ENCODE data around the gene XAF1.
A peak's percentile ranks its signal among the peaks of the same experiment; 100 is the strongest.

XAF1 gene, protein sequence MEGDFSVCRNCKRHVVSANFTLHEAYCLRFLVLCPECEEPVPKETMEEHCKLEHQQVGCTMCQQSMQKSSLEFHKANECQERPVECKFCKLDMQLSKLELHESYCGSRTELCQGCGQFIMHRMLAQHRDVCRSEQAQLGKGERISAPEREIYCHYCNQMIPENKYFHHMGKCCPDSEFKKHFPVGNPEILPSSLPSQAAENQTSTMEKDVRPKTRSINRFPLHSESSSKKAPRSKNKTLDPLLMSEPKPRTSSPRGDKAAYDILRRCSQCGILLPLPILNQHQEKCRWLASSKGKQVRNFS

DNA sequence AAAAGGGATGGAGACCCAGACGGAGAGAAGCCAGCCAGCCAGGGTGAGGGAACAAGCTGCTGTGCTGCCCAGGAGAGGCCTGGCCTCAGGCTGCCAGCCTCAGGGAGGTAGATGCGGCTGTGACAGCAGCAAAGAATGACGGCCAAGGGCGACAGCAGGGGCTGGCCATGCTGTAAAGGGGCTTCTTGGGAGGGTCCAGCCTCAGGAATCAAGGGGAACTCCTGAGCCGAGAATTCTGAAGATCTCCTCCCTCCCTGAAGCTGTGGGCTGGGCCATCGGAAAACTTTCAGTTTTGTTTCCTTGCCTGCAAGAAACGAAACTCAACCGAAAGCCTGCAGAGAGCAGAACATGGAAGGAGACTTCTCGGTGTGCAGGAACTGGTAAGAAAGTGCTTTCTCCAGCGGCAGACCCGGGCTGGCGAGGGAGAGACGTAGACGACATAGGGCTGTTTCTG, at the start of gene XAF1:
TSS of gene XAF1 (plus strand) at position 316 of the 454 bp plus-strand sequence. CDS start at position 349, 33 bp downstream.
- peak within 1 kb of the TSS; percentile 75 for H3K9ac ChIP-seq (ENCODE audit: low read length)
- H3K36me3 ChIP-seq (ENCODE audit: control insufficient read depth, insufficient read depth, low read length), result peaks cover 11% of the 10 kb centered on the region
- peak within 1 kb of the TSS; percentile 94 for H3K4me3 ChIP-seq (ENCODE audit: low read length)
- peaks cover 25% of the 10 kb centered on the region for H3K4me1 ChIP-seq (ENCODE audit: control insufficient read depth, insufficient read depth, low read length)
- H3K27ac ChIP-seq (ENCODE audit: low read depth, low read length), result peak within 1 kb of the TSS; percentile 90
- no peaks in the 10 kb centered on the region for H3K27me3 ChIP-seq (ENCODE audit: control insufficient read depth, insufficient read depth, low read length)

DNA sequence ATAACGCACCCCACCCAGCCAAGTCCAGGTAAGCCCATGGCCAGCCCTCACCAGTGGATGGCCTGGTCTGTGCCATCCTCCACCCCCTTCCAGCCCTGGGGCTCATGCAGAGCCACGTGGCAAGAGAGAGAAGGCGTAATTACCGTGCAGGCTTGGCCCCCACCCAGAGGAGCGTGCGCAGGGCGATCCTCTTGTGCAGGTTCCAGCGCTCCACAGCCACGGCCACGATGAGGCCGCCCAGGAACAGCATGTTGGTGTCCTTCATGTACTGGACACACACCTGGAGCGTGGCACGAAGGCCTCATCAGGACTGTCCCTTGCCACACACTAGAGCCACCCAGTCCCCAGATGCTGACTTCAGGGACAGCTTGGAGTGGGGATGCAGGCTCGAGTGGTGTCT, 49.3 kb upstream of the XAF1 start:
- Histone ChIP-seq H3K27ac (ENCODE audit: low read depth, low read length) (no peak overlapping the region), H3K36me3 (ENCODE audit: control insufficient read depth, insufficient read depth, low read length) (no peaks in the 10 kb centered on the region), H3K9ac (ENCODE audit: low read length) (no peak overlapping the region), H3K4me1 (ENCODE audit: control insufficient read depth, insufficient read depth, low read length) (no peaks in the 10 kb centered on the region), H3K27me3 (ENCODE audit: control insufficient read depth, insufficient read depth, low read length) (peaks cover 8% of the 10 kb centered on the region), H3K4me3 (ENCODE audit: low read length) (no peak overlapping the region)

DNA sequence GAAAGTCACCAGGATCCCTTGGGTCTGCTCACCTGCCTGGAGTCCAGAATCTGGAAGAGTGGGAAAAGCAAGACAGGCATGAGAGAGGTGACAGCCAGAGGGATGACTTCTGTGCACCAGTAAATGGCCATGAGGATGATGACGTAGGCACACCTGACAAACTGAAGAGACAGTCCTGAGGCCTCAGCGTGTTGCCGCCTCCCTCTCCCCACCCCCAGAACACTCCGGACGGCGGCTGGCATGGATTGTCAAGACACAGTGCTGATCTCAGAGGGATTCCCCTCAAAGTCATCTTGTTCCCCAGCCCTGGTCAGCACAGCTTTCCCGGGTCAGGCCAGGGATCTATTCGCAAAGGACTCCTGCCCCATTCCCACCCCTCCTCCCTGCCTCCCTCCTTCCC, 48.9 kb upstream of the XAF1 start:
- Histone ChIP-seq H3K9ac (ENCODE audit: low read length) (no peak overlapping the region), H3K27me3 (ENCODE audit: control insufficient read depth, insufficient read depth, low read length) (peaks cover 12% of the 10 kb centered on the region), H3K27ac (ENCODE audit: low read depth, low read length) (no peak overlapping the region), H3K36me3 (ENCODE audit: control insufficient read depth, insufficient read depth, low read length) (no peaks in the 10 kb centered on the region), H3K4me3 (ENCODE audit: low read length) (no peak overlapping the region), H3K4me1 (ENCODE audit: control insufficient read depth, insufficient read depth, low read length) (no peaks in the 10 kb centered on the region)

DNA sequence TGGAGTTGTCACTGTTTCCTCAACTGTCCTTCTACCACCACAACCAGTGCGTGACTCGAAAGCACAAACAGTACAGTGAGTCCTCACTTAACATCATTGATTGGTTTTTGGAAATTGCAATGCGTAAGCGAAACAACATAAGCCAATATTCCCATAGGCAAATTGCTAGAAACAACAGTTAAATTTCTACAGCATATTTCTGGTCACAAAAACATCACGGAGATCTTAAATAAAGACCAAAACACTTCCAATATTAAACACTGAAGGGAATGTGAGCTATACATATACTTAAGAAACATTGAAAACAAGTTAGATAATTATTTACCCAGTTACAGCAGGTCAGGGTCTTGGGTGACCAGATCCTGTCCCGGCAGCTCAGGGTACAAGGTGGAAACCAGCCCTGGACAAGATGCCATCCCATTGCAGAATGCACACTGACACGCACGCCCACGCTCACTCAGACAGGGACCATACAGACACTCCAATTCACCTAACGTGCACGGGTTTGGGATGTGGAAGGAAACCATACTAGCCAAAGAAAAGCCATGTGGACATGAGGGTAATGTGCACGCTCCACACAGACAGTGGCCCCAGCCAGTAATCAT, 47.4 kb upstream of the XAF1 start:
- Histone ChIP-seq H3K4me3 (ENCODE audit: low read length) (no peak overlapping the region), H3K9ac (ENCODE audit: low read length) (no peak overlapping the region), H3K27me3 (ENCODE audit: control insufficient read depth, insufficient read depth, low read length) (peaks cover 26% of the 10 kb centered on the region), H3K27ac (ENCODE audit: low read depth, low read length) (no peak overlapping the region), H3K4me1 (ENCODE audit: control insufficient read depth, insufficient read depth, low read length) (no peaks in the 10 kb centered on the region), H3K36me3 (ENCODE audit: control insufficient read depth, insufficient read depth, low read length) (no peaks in the 10 kb centered on the region)

DNA sequence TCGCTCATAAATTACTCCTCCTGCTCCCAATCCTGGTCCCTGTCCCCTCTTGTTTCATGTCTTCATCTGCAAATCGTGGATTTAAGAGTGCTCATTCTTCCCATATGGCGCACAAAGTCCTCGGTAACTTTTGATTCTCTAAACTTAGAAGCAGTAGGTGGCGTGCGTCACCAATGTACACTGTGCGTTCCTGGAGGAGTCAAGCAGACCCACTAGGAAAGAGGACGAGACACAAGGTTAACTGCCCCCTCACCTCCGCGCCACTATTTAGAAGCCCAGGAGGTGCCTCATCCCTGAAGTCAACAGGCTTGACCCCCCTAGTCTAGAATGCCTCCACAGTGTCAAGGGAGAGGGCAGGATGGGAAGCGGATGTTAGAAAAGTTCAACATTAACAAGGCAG, 45.5 kb upstream of the XAF1 start:
- no peaks in the 10 kb centered on the region for H3K4me1 ChIP-seq (ENCODE audit: control insufficient read depth, insufficient read depth, low read length)
- H3K9ac ChIP-seq (ENCODE audit: low read length), result no peak overlapping the region
- H3K36me3 ChIP-seq (ENCODE audit: control insufficient read depth, insufficient read depth, low read length), result no peaks in the 10 kb centered on the region
- no peak overlapping the region for H3K4me3 ChIP-seq (ENCODE audit: low read length)
- no peak overlapping the region for H3K27ac ChIP-seq (ENCODE audit: low read depth, low read length)
- H3K27me3 ChIP-seq (ENCODE audit: control insufficient read depth, insufficient read depth, low read length), result peaks cover 31% of the 10 kb centered on the region

DNA sequence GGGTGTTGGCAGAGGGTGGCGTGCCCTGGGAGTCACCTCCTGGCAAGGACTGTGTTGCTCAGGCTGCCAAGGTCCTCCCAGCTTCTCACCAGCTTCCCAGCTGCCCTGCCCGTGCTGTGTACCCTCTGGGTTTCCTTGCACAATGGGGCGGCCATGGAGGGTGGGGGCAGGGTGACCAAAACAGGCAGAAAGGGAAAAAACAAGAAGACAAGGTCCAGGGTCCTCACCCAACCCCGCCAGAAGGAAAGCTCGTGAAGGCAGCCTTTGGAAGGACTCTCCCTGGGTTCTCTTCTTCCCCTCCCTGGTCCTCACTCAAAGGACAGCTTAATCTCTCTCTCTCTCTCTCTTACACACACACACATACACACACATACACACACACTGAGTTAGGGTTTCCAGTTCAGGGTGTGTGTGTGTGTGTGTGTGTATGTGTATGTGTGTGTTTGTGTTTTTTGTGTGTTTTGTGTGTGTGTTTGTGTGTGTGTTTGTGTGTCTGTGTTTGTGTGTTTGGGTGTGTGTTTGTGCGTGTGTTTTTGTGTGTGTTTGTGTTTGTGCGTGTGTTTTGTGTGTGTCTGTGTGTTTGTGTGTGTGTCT, 44.7 kb upstream of the XAF1 start:
- Histone ChIP-seq H3K27me3 (ENCODE audit: control insufficient read depth, insufficient read depth, low read length) (peaks cover 31% of the 10 kb centered on the region), H3K4me3 (ENCODE audit: low read length) (no peak overlapping the region), H3K9ac (ENCODE audit: low read length) (no peak overlapping the region), H3K4me1 (ENCODE audit: control insufficient read depth, insufficient read depth, low read length) (no peaks in the 10 kb centered on the region), H3K36me3 (ENCODE audit: control insufficient read depth, insufficient read depth, low read length) (no peaks in the 10 kb centered on the region), H3K27ac (ENCODE audit: low read depth, low read length) (no peak overlapping the region)

DNA sequence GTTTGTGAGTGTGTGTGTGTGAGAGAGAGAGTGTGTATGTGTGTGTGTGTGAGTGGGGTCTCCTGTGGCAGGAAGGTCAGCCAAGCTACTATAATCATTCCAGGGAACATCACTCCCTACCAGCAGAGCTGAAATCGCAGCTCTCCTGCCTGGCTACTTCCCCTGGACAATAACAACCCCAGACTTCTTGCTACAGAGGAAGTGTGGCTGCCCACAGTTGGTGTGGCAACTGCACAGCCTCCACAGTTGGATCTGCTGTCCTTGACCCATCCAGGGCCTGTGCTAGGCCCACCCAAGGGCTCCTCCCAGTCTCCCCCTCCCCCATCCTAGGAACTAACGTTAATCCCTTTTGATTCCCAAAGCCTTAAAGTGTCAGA, 44.2 kb upstream of the XAF1 start:
- Histone ChIP-seq H3K27ac (ENCODE audit: low read depth, low read length) (no peak overlapping the region), H3K9ac (ENCODE audit: low read length) (no peak overlapping the region), H3K27me3 (ENCODE audit: control insufficient read depth, insufficient read depth, low read length) (peaks cover 28% of the 10 kb centered on the region), H3K4me3 (ENCODE audit: low read length) (no peak overlapping the region), H3K4me1 (ENCODE audit: control insufficient read depth, insufficient read depth, low read length) (no peaks in the 10 kb centered on the region), H3K36me3 (ENCODE audit: control insufficient read depth, insufficient read depth, low read length) (no peaks in the 10 kb centered on the region)

DNA sequence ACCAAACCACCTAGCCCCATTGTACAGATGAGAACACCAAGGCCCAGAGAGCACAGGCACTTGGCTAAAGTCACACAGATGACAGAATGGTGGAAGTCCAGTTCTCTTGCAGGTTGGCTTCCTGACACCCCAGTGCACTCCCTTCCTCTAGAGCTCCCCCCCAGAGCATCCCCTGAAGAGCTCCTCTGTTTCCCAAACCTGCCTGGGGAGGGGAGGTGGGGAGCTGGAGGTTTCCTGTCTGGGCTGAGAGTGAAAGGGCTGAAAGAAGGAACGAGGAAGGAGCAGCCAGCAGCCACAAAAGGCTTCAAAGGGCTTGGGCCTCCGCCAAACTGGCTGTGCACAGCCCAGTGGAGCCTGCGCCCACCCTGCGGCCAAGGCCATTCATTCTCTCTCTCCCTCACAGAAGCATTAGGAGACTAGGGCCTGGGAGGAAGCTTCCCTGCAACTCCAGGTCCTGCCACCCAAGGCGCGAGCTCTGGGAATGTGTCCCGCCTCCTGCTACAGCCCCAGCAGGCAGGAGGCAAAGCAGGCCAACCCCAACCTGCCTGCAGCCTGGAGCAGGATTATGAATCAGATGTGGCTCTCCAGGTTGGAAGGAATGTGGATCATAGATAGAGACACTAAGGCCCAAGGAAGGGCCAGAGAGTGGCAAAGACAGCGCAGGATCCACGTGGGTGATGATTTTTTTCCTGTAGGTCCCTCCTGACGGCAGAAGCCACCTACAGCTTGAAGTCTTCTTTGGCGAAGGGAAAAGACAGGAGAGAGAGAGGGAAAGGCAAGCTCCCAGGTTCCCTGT, 43.6 kb upstream of the XAF1 start:
- Histone ChIP-seq H3K4me1 (ENCODE audit: control insufficient read depth, insufficient read depth, low read length) (no peaks in the 10 kb centered on the region), H3K4me3 (ENCODE audit: low read length) (no peak overlapping the region), H3K36me3 (ENCODE audit: control insufficient read depth, insufficient read depth, low read length) (no peaks in the 10 kb centered on the region), H3K27me3 (ENCODE audit: control insufficient read depth, insufficient read depth, low read length) (peaks cover 27% of the 10 kb centered on the region), H3K27ac (ENCODE audit: low read depth, low read length) (no peak overlapping the region), H3K9ac (ENCODE audit: low read length) (no peak overlapping the region)

DNA sequence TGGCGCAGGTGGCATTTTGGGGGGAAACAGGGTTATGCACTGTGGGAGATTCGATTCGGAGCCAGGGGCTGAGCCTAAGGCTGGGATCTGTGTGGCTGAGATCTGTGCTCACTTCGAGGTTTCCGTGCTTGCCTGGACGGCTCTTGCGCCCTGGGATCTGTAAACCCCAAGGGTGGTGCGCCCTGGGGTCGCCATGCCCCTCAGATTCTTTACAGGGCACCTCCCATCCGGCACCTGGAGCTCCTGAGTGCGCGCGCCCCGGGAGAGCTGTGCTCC, 43.1 kb upstream of the XAF1 start:
- Histone ChIP-seq H3K9ac (ENCODE audit: low read length) (no peak overlapping the region), H3K27me3 (ENCODE audit: control insufficient read depth, insufficient read depth, low read length) (peaks cover 27% of the 10 kb centered on the region), H3K27ac (ENCODE audit: low read depth, low read length) (no peak overlapping the region), H3K4me3 (ENCODE audit: low read length) (no peak overlapping the region), H3K36me3 (ENCODE audit: control insufficient read depth, insufficient read depth, low read length) (no peaks in the 10 kb centered on the region), H3K4me1 (ENCODE audit: control insufficient read depth, insufficient read depth, low read length) (no peaks in the 10 kb centered on the region)

DNA sequence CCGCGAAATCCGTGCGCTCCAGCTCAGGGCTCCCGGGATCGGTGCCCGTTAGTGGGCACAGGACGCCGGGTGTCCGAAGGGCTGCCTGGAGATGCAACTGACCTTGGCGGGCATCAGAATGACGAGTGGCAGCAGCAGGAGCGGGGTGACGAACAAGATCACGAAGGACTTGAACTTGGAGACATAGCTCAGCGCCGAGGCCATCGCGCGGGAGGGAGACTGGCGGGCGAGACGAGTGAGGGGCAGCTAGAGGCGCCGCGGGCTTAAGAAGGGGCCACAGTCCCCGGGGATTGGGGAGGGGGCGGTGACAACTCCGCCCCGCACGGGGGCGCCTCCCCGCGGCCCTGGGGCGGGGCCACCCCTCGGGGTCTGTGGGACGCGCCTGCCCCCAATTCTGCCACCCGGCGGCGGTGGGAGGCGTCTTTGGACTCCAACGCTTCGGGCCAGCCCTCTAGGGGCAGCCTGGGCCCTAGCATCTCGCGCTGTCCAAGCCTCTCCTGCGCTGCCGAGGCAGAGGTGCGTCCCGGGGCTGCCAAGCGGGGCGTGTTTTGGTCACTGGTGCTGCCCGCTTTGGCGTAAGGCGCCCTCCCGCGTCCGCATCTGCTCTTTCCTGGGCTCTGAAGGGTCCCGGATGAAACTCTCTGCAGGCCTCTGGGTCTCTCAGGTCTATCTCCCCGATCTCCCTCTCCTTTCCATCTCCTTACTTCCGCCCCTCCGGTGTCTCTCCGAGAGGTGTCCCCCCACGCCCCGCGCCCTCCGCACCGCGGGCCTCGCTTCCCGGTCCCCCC, 42.5 kb upstream of the XAF1 start, which contains the start of gene SLC13A5:
TSS of gene SLC13A5 (minus strand) at position 240 of the 788 bp plus-strand sequence. CDS start at position 204, 36 bp downstream.
- H3K4me3 ChIP-seq (ENCODE audit: low read length), result no peak within 1 kb of the TSS
- H3K27me3 ChIP-seq (ENCODE audit: control insufficient read depth, insufficient read depth, low read length), result peaks cover 27% of the 10 kb centered on the region
- H3K27ac ChIP-seq (ENCODE audit: low read depth, low read length), result no peak within 1 kb of the TSS

DNA sequence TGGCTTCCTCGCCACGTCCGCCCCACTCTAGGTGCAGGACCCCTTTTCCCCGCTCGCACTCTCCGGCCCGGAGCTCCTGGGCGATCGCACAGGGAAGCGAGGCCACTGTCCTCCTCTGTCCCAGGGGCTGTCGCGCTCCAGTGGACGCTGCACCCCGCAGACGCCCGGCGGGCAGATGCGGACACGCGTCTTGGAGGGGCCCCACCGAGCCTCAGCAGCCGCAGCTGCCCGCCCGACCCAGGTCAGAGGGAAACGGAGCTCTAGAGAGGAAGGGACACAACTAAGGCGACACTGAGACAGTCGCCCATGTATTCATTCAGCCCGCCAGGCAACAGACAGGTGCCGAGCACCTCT, 42.0 kb upstream of the XAF1 start:
- H3K4me1 ChIP-seq (ENCODE audit: control insufficient read depth, insufficient read depth, low read length), result no peaks in the 10 kb centered on the region
- H3K36me3 ChIP-seq (ENCODE audit: control insufficient read depth, insufficient read depth, low read length), result no peaks in the 10 kb centered on the region
- no peak overlapping the region for H3K4me3 ChIP-seq (ENCODE audit: low read length)
- no peak overlapping the region for H3K27ac ChIP-seq (ENCODE audit: low read depth, low read length)
- peaks cover 27% of the 10 kb centered on the region for H3K27me3 ChIP-seq (ENCODE audit: control insufficient read depth, insufficient read depth, low read length)
- no peak overlapping the region for H3K9ac ChIP-seq (ENCODE audit: low read length)

More for the DNA sequence above, 42.5 kb upstream of the XAF1 start, which contains the start of gene SLC13A5:
- Histone ChIP-seq H3K9ac (ENCODE audit: low read length) (no peak within 1 kb of the TSS), H3K4me1 (ENCODE audit: control insufficient read depth, insufficient read depth, low read length) (no peaks in the 10 kb centered on the region), H3K36me3 (ENCODE audit: control insufficient read depth, insufficient read depth, low read length) (no peaks in the 10 kb centered on the region)

All from rectal smooth muscle tissue (tissue), 1 donor.